ENCODE data around the gene PACRG. TPM values are rescaled to one million over a fixed set of nuclear protein-coding genes. Genes with fewer than 3 reads are reported as not detected.
A peak's percentile ranks its signal among the peaks of the same experiment; 100 is the strongest.

Gene PACRG
- total RNA-seq, 4 donors from 2014 or later = 1.5 to 10.4 (median 2.1) TPM

GRCh38 chr6:162706232-162706631, 21.5 kb upstream of the PACRG start:
- no peaks in the 10 kb centered on the region for H3K36me3 ChIP-seq
- peaks cover 0 to 12% (median 0%) of the 10 kb centered on the region in 4 donors for H3K4me1 ChIP-seq
- TF ChIP-seq EP300 (IDR thresholded peaks at IDR 0.05) (no peak), POLR2A (IDR thresholded peaks at IDR 0.05) (no peak), CTCF (IDR thresholded peaks at IDR 0.05) (no peak)
- DNase-seq (ENCODE audit: low spot score in 2 of 2) = peak; percentile 36 to 60
- 35 to 46% methylated on average over 6 of the region's 6 CpGs for WGBS, 2 donors
- no peaks in the 10 kb centered on the region for H3K9me3 ChIP-seq
- H3K27me3 ChIP-seq = no peaks in the 10 kb centered on the region
- peak overlapping the region in 2 of 4 donors; percentile 26 to 34 for H3K27ac ChIP-seq
- H3K4me3 ChIP-seq = peak overlapping the region in 1 of 4 donors; percentile 13

- no peak for DNase-seq (ENCODE audit: low spot score in 2 of 2)
- peaks cover 0 to 12% (median 0%) of the 10 kb centered on the region in 4 donors for H3K4me1 ChIP-seq
- H3K36me3 ChIP-seq = no peaks in the 10 kb centered on the region
- no peaks in the 10 kb centered on the region for H3K9me3 ChIP-seq
- H3K4me3 ChIP-seq = no peak overlapping the region
- TF ChIP-seq EP300 (IDR thresholded peaks at IDR 0.05) (no peak), POLR2A (IDR thresholded peaks at IDR 0.05) (no peak), CTCF (IDR thresholded peaks at IDR 0.05) (no peak)
- WGBS, 2 donors = 95 to 98% methylated on average over 6 of the region's 6 CpGs
- H3K27ac ChIP-seq = no peak overlapping the region
- H3K27me3 ChIP-seq = no peaks in the 10 kb centered on the region
Observed at GRCh38 chr6:162708971-162709370, 18.8 kb upstream of the PACRG start.

- Histone ChIP-seq H3K9me3 (no peaks in the 10 kb centered on the region), H3K4me1 (peaks cover 0 to 12% (median 0%) of the 10 kb centered on the region in 4 donors), H3K27ac (no peak overlapping the region), H3K27me3 (no peaks in the 10 kb centered on the region), H3K36me3 (no peaks in the 10 kb centered on the region), H3K4me3 (no peak overlapping the region)
- WGBS, 2 donors = 85 to 86% methylated on average over 4 of the region's 4 CpGs
- TF ChIP-seq POLR2A (IDR thresholded peaks at IDR 0.05) = no peak
- TF ChIP-seq CTCF (IDR thresholded peaks at IDR 0.05) = no peak
- TF ChIP-seq EP300 (IDR thresholded peaks at IDR 0.05) = no peak
- DNase-seq (ENCODE audit: low spot score in 2 of 2) = no peak
Observed at GRCh38 chr6:162709431-162709830, 18.3 kb upstream of the PACRG start.

- no peak overlapping the region for H3K27ac ChIP-seq
- H3K4me3 ChIP-seq = no peak overlapping the region
- WGBS, 2 donors = 75 to 82% methylated on average over 1 of the region's 1 CpG
- TF ChIP-seq POLR2A (IDR thresholded peaks at IDR 0.05) = no peak
- no peak for TF ChIP-seq CTCF (IDR thresholded peaks at IDR 0.05)
- TF ChIP-seq EP300 (IDR thresholded peaks at IDR 0.05) = no peak
- no peaks in the 10 kb centered on the region for H3K27me3 ChIP-seq
- H3K4me1 ChIP-seq = peaks cover 0 to 12% (median 0%) of the 10 kb centered on the region in 4 donors
- no peak for DNase-seq (ENCODE audit: low spot score in 2 of 2)
- H3K9me3 ChIP-seq = no peaks in the 10 kb centered on the region
- no peaks in the 10 kb centered on the region for H3K36me3 ChIP-seq
Observed at GRCh38 chr6:162710419-162710818, 17.4 kb upstream of the PACRG start.

GRCh38 chr6:162710936-162711335, 16.8 kb upstream of the PACRG start:
- Histone ChIP-seq H3K4me1 (peaks cover 0 to 8% (median 0%) of the 10 kb centered on the region in 4 donors), H3K36me3 (no peaks in the 10 kb centered on the region), H3K4me3 (no peak overlapping the region), H3K9me3 (no peaks in the 10 kb centered on the region), H3K27me3 (no peaks in the 10 kb centered on the region), H3K27ac (no peak overlapping the region)
- 70 to 91% methylated on average over 2 of the region's 2 CpGs for WGBS, 2 donors
- no peak for DNase-seq (ENCODE audit: low spot score in 2 of 2)
- TF ChIP-seq EP300 (IDR thresholded peaks at IDR 0.05) = no peak
- no peak for TF ChIP-seq POLR2A (IDR thresholded peaks at IDR 0.05)
- TF ChIP-seq CTCF (IDR thresholded peaks at IDR 0.05) = no peak
